HepG2 (cell line): ENCODE data around the gene CKAP5. TPM values are rescaled to one million over a fixed set of nuclear protein-coding genes. Genes with fewer than 3 reads are reported as not detected.

Experiments used
- ATAC-seq: fragments of 200-7000 bp; cut with Tn5 transposase; 3 replicates; pipeline ENCODE4 v1.9.1; 2020; ENCODE audit warnings: mild to moderate bottlenecking, moderate library complexity
- BruUV-seq: library from RNA; stranded (reverse); fragments of 400-500 nt; replicated peaks from 2 replicates; lab custom pipeline; 2021; lab: Mats Ljungman, UMichigan
- CTCF ChIA-PET: fragments of 300-600 bp; formaldehyde crosslinking; extraction: SDS; loops from one replicate; lab custom pipeline; 2021; ENCODE audit warnings: low total read pairs, inconsistent platforms, low intra/inter-chr PET ratio; lab: Yijun Ruan, JAX
- POLR2A ChIA-PET: fragments of 350-600 bp; sonication (Branson Sonifier 250); formaldehyde crosslinking; loops from one replicate; lab custom pipeline; 2020; ENCODE audit warnings: antibody characterized with exemption, inconsistent platforms; lab: Yijun Ruan, JAX
- DNase-seq: peaks from one replicate; pipeline ENCODE4 v3.0.0-alpha.2; 2015; ENCODE audit warnings: low spot score
- FAIRE-seq: peaks from 3 replicates; lab custom pipeline; 2011; peaks lifted over from hg19 to GRCh38; lab: Jason Lieb, UNC
- H2AFZ ChIP-seq: one replicate; pipeline ENCODE4 v1.6.1; 2011; ENCODE audit warnings: low read length, inconsistent platforms
- H3K27ac ChIP-seq: fragments of 300-600 bp; 3 replicates; pipeline ENCODE4 v1.8.0; 2011; ENCODE audit warnings: mixed run types, mild to moderate bottlenecking, mixed read lengths, low read length, inconsistent platforms; ENCODE audit not compliant: insufficient read depth; ENCODE audit errors: extremely low read length
- H3K27me3 ChIP-seq, 2 experiments: fragments of 200-600 bp in 1 of 2; 2 replicates in 1 of 2; 3 replicates in 1 of 2; pipeline versions ENCODE4 v1.6.0 to v1.8.0; 2011; ENCODE audit warnings: low read length in 2 of 2, mild to moderate bottlenecking in 2 of 2, moderate library complexity in 2 of 2, inconsistent platforms in 1 of 2; ENCODE audit not compliant: insufficient read depth in 2 of 2, control insufficient read depth in 1 of 2
- H3K36me3 ChIP-seq, 2 experiments: fragments of 200-600 bp in 1 of 2; replicated peaks in 1 of 2; 2 replicates in 1 of 2; 3 replicates in 1 of 2; pipeline versions ENCODE4 v1.5.1 to v1.8.0; 2011; ENCODE audit warnings: low read length in 2 of 2, inconsistent platforms in 1 of 2; ENCODE audit not compliant: insufficient read depth in 2 of 2, control insufficient read depth in 1 of 2
- H3K4me1 ChIP-seq: 2 replicates; pipeline ENCODE4 v1.5.1; 2012; ENCODE audit warnings: low read length, inconsistent platforms; ENCODE audit not compliant: insufficient read depth
- H3K4me2 ChIP-seq: 2 replicates; pipeline ENCODE4 v1.6.0; 2011; ENCODE audit warnings: low read depth, low read length, inconsistent platforms
- H3K4me3 ChIP-seq, 3 experiments: fragments of 200-600 bp in 1 of 3; sonication (generic), shearing (Covaris generic) in 1 of 3; replicated peaks in 1 of 3; 2 replicates each; pipeline ENCODE4 v1.5.1; 2011 to 2016; ENCODE audit warnings: low read length in 3 of 3, inconsistent platforms in 2 of 3, low read depth in 2 of 3, mild to moderate bottlenecking in 2 of 3, control low read depth in 1 of 3, mixed read lengths in 1 of 3; ENCODE audit not compliant: insufficient read depth in 1 of 3
- H3K79me2 ChIP-seq: one replicate; pipeline ENCODE4 v1.6.1; 2011; ENCODE audit warnings: low read length, inconsistent platforms; ENCODE audit not compliant: insufficient read depth
- H3K9ac ChIP-seq: 2 replicates; pipeline ENCODE4 v1.6.0; 2011; ENCODE audit warnings: mild to moderate bottlenecking, low read depth, low read length, inconsistent platforms; ENCODE audit not compliant: insufficient read depth
- H3K9me3 ChIP-seq: 2 replicates; pipeline ENCODE4 v1.5.1; 2012; ENCODE audit warnings: mild to moderate bottlenecking, low read length
- H4K20me1 ChIP-seq: 2 replicates; pipeline ENCODE4 v1.6.0; 2011; ENCODE audit warnings: inconsistent platforms, mild to moderate bottlenecking, low read length, moderate library complexity; ENCODE audit not compliant: insufficient read depth
- GFI1 ChIP-seq: sonication (generic); formaldehyde crosslinking; IDR thresholded peaks from 2 replicates; pipeline ENCODE4 v1.5.0; 2020; ENCODE audit warnings: missing genetic modification reagents, mild to moderate bottlenecking, borderline replicate concordance
- HES4 ChIP-seq: sonication (generic); formaldehyde crosslinking; IDR thresholded peaks from 2 replicates; pipeline ENCODE4 v1.9.0; 2021; ENCODE audit warnings: mild to moderate bottlenecking, missing genetic modification reagents, borderline replicate concordance
- ZNF510 ChIP-seq: sonication (generic); formaldehyde crosslinking; IDR thresholded peaks from 2 replicates; pipeline ENCODE4 v1.4.0; 2020; ENCODE audit warnings: low read depth, mild to moderate bottlenecking, missing genetic modification reagents
- ZNF547 ChIP-seq: sonication (generic); formaldehyde crosslinking; IDR thresholded peaks from 2 replicates; pipeline ENCODE4 v1.5.1; 2020; ENCODE audit warnings: mild to moderate bottlenecking, missing genetic modification reagents
- ZNF549 ChIP-seq: sonication (generic); formaldehyde crosslinking; IDR thresholded peaks from 2 replicates; pipeline ENCODE4 v1.5.0; 2020; ENCODE audit warnings: missing genetic modification reagents
- ZNF563 ChIP-seq: sonication (generic); formaldehyde crosslinking; IDR thresholded peaks from 2 replicates; pipeline ENCODE4 v1.8.0; 2022; ENCODE audit warnings: mild to moderate bottlenecking, moderate library complexity, missing genetic modification reagents
- WGBS: methylation state at CpG from one replicate; pipeline ENCODE4 v1.1.6; 2017; ENCODE audit warnings: low lambda C conversion rate; 5-methylcytosine and 5-hydroxymethylcytosine counted together
- in situ Hi-C: cut with HindIII; loops from 2 replicates; pipeline ENCODE4 v1.10.0; 2017; ENCODE audit warnings: low pct_unique_long_range_greater_than_20kb; ENCODE audit not compliant: extremely low pct_ligation_motif_present
- intact Hi-C: fragments of 100-400 bp; cut with micrococcal nuclease; formaldehyde crosslinking; loops from one replicate; pipeline ENCODE4 v1.10.0; 2022; ENCODE audit not compliant: unreplicated experiment
- polyA plus RNA-seq, 8 experiments: library from polyadenylated mRNA; depleted of rRNA in 3 of 8; stranded (reverse) in 7 of 8; unstranded in 1 of 8; fragments of >200 nt; fragmentation: Illumina TruSeq in 4 of 8; extraction: Trizol in 4 of 8; gene quantifications; 2 replicates each; pipeline versions ENCODE4 v1.2.1 to v1.2.3, GENCODE V29; 2011 to 2016; ENCODE audit warnings: low read depth in 4 of 8, missing spikeins in 1 of 8, mixed read lengths in 1 of 8; ENCODE audit not compliant: insufficient read depth in 1 of 8
- total RNA-seq, 5 experiments: library from RNA; depleted of rRNA; stranded (reverse); fragments of >200 nt; fragmentation: Illumina TruSeq; extraction: Trizol; gene quantifications; 2 replicates each; pipeline ENCODE4 v1.2.3, GENCODE V29; 2016; ENCODE audit warnings: low read depth in 1 of 5
- TF ChIP-seq, protein P1 (sequence below): sonication (generic); formaldehyde crosslinking; IDR thresholded peaks from 2 replicates; pipeline ENCODE4 v1.5.0; 2020; ENCODE audit warnings: mild to moderate bottlenecking, missing genetic modification reagents, borderline replicate concordance
- TF ChIP-seq, protein P2 (sequence below): sonication (generic); formaldehyde crosslinking; IDR thresholded peaks from 2 replicates; pipeline ENCODE4 v1.8.0; 2022; ENCODE audit warnings: mild to moderate bottlenecking, missing genetic modification reagents, moderate library complexity
- TF ChIP-seq, protein P3 (sequence below): sonication (generic); formaldehyde crosslinking; IDR thresholded peaks from 2 replicates; pipeline ENCODE4 v1.4.0; 2020; ENCODE audit warnings: missing genetic modification reagents
- TF ChIP-seq, protein P4 (sequence below): sonication (generic); formaldehyde crosslinking; IDR thresholded peaks from 2 replicates; pipeline ENCODE4 v1.9.0; 2022; ENCODE audit warnings: low read depth, missing genetic modification reagents
- TF ChIP-seq, protein P5 (sequence below): sonication (generic); formaldehyde crosslinking; IDR thresholded peaks from 2 replicates; pipeline ENCODE4 v1.4.0; 2020; ENCODE audit warnings: mild to moderate bottlenecking, low read depth, missing genetic modification reagents

Gene CKAP5
- total and polyA plus RNA-seq, 2 of the 13 experiments (the other 11 are each of a cell fraction or from before 2014, with no cell fraction given): 79.2 to 103 TPM

DNA sequence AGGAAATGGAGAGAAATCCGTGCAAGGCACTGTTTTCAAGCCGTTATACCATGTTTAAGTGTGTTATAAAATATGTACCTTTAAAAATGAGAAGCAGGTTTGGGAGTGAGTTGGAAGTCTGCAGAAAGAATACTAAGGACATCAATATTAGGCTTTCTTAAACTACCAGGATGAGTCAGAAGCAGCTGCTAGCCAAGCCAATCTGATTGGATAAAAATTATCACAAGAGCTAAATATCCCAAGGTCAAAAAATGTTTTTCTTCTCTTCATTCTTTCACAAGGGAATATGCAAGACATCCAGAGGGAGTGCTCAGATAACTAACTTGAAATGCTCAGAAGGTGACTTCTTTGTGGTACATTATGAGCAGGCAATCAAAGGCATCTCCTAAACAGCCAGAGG is 19.3 kb upstream of the CKAP5 start:
- ATAC-seq: no peak
- in situ Hi-C loops: no loop called here
- Histone ChIP-seq H4K20me1 (no peaks in the 10 kb centered on the region), H3K4me2 (no peak overlapping the region), H3K27ac (no peak overlapping the region), H3K79me2 (no peaks in the 10 kb centered on the region), H3K4me1 (no peaks in the 10 kb centered on the region), H3K4me3 (no peak overlapping the region), H3K27me3 (no peaks in the 10 kb centered on the region; a peak in 1 of 5 replicates), H3K9ac (no peak overlapping the region), H2AFZ (no peak overlapping the region), H3K36me3 (peaks cover 11 to 69% of the 10 kb centered on the region in 2 experiments), H3K9me3 (no peaks in the 10 kb centered on the region)
- no peak for DNase-seq
- 98% methylated on average over 2 of the region's 2 CpGs for WGBS
- intact Hi-C loops: no loop called here
- CTCF ChIA-PET: no interaction called here
- TF ChIP-seq, protein P1, sequence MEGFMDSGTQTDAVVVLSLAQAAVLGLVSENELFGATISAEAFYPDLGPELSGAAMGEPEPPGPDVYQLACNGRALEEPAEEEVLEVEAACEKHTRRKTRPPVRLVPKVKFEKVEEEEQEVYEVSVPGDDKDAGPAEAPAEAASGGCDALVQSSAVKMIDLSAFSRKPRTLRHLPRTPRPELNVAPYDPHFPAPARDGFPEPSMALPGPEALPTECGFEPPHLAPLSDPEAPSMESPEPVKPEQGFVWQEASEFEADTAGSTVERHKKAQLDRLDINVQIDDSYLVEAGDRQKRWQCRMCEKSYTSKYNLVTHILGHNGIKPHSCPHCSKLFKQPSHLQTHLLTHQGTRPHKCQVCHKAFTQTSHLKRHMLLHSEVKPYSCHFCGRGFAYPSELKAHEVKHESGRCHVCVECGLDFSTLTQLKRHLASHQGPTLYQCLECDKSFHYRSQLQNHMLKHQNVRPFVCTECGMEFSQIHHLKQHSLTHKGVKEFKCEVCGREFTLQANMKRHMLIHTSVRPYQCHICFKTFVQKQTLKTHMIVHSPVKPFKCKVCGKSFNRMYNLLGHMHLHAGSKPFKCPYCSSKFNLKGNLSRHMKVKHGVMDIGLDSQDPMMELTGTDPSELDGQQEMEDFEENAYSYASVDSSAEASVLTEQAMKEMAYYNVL (CRISPR knock-in tag): no peak
- TF ChIP-seq, protein P2, sequence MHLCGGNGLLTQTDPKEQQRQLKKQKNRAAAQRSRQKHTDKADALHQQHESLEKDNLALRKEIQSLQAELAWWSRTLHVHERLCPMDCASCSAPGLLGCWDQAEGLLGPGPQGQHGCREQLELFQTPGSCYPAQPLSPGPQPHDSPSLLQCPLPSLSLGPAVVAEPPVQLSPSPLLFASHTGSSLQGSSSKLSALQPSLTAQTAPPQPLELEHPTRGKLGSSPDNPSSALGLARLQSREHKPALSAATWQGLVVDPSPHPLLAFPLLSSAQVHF: no peak
- no peak for TF ChIP-seq ZNF510
- TF ChIP-seq, protein P3, sequence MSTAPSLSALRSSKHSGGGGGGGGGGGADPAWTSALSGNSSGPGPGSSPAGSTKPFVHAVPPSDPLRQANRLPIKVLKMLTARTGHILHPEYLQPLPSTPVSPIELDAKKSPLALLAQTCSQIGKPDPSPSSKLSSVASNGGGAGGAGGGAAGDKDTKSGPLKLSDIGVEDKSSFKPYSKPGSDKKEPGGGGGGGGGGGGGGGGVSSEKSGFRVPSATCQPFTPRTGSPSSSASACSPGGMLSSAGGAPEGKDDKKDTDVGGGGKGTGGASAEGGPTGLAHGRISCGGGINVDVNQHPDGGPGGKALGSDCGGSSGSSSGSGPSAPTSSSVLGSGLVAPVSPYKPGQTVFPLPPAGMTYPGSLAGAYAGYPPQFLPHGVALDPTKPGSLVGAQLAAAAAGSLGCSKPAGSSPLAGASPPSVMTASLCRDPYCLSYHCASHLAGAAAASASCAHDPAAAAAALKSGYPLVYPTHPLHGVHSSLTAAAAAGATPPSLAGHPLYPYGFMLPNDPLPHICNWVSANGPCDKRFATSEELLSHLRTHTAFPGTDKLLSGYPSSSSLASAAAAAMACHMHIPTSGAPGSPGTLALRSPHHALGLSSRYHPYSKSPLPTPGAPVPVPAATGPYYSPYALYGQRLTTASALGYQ: no peak
- no peak for TF ChIP-seq HES4
- TF ChIP-seq GFI1: no peak
- TF ChIP-seq ZNF549: no peak
- TF ChIP-seq, protein P4, sequence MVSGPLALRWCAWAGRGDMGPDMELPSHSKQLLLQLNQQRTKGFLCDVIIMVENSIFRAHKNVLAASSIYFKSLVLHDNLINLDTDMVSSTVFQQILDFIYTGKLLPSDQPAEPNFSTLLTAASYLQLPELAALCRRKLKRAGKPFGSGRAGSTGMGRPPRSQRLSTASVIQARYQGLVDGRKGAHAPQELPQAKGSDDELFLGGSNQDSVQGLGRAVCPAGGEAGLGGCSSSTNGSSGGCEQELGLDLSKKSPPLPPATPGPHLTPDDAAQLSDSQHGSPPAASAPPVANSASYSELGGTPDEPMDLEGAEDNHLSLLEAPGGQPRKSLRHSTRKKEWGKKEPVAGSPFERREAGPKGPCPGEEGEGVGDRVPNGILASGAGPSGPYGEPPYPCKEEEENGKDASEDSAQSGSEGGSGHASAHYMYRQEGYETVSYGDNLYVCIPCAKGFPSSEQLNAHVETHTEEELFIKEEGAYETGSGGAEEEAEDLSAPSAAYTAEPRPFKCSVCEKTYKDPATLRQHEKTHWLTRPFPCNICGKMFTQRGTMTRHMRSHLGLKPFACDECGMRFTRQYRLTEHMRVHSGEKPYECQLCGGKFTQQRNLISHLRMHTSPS (CRISPR knock-in tag): no peak
- TF ChIP-seq, protein P5, sequence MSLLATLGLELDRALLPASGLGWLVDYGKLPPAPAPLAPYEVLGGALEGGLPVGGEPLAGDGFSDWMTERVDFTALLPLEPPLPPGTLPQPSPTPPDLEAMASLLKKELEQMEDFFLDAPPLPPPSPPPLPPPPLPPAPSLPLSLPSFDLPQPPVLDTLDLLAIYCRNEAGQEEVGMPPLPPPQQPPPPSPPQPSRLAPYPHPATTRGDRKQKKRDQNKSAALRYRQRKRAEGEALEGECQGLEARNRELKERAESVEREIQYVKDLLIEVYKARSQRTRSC: no peak
- no peak for TF ChIP-seq ZNF547 (CRISPR knock-in tag)
- no peak for TF ChIP-seq ZNF563 (CRISPR knock-in tag)
- FAIRE-seq: no peak
- BruUV-seq: no TSS peak
- POLR2A ChIA-PET: no interaction called here
